GM18951 (cell line): ENCODE data around the gene AUTS2.

Source experiments
- POLR2A ChIP-seq: IDR thresholded peaks from 4 replicates; pipeline ENCODE4 v1.6.1; 2011; ENCODE audit warnings: mild to moderate bottlenecking; ENCODE audit not compliant: insufficient read length, insufficient read depth; ENCODE audit errors: extremely low read depth
- in situ Hi-C: fragments of 300-500 bp; cut with MboI; formaldehyde crosslinking; loops from one replicate; pipeline ENCODE4 v1.12.0; 2022; ENCODE audit warnings: low sequenced_read_pairs, mixed read lengths, inconsistent platforms; ENCODE audit not compliant: unreplicated experiment

AUTS2 gene

DNA sequence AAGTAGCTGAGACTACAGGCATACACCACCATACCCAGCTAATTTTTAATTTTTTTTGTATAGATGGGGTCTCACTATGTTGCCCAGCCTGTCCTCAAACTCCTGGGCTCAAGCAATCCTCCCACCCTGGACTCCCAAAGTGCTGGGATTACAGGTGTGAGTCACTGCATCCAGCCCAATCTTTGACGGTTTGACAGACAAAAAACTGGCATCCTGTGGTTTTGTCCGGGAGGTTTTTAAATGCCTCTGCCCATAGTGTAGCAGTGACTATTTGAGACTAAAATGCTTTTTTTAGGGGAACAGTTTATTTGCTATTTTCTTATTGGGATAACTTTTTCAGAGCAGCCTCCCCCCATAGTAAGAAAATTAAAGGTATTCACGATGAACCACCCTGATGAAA lies 1010.0 kb downstream of the AUTS2 start:
- in situ Hi-C loops, result no loop called here
- no peak for TF ChIP-seq POLR2A

DNA sequence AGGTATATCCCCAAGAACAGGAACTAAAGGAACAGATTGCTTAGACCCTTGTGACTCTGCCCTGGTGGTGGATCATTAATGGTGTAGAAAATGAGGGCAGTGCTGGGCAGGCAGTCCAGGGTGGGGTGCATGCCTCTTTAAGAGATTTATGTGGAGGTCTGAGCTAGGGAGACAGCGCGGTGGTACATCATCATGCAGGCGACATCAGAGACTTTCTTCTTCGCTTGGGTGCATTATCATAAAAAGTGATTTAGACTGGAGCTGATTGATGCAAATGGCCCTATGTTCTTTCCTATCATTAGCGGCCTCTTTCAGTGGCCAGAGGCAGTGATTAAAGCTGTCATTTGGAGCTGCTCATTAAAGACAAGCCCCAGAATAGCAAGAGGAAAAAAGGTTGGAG lies 1014.5 kb downstream of the AUTS2 start:
- in situ Hi-C loops, result no loop called here
- TF ChIP-seq POLR2A, result no peak

DNA sequence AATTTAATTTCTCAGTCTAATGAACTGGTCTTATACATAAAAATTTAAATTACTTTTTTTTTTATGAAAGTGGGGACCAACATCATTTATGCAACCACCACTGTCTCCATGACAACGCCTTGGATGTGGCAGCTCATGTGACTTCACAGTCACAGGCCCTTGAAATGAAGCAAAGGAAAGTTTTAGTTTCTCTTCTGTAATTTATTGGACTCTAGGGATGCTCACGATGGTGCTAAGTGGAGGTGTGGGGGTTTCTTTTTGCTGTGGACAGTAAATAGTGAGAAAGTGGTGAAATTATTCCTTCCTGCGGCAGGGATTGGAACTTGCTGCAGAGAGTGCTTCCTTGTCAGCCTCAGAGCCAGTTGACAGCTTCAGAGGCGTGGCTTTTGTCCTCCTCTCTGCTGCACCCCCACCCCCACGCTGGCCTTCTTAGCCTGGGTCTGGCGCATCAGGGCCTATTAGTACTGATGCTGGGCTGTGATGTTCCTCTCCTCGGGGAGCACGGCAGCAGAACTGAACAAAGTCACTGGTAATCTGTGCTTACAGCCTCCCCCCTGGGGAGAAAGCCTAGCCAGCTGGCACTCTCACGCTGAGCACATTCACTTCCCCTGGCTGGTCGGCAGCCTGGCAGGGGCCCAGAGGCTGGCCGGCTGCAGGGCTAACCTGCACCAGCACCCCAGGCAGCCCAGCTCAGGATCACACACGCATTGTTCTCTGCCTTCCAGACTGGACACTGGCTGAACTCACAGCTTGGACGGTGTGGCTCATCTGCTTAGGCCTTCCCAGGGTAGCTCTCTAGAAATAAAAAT lies 1016.2 kb downstream of the AUTS2 start:
- no peak for TF ChIP-seq POLR2A
- in situ Hi-C loops, result no loop called here

DNA sequence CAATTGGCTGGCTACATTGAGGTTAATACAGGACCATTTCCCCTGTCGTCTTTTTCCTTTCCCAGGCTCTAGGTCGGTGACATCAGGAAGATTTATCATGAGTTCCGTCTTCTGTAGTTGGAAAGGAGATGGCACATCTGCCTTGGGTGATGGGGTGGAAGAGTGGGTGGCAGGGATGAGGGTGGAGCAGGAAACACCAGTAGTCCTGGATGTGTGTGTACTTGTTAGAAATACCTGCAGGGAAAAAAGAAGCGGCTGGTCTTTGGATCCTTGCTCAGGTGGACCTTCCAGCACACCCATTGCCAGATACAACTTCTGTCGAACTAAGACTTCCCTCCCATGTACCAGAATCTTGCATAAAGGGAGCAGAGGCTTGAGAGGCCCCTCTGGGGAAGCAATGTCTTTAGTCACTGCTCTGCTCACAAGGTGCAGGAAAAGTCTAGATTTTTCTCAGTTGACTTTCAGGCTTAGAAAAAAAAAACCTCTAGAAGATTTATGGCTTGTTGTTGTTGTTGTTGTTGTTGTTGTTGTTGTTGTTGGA lies 1016.9 kb downstream of the AUTS2 start:
- in situ Hi-C loops, result no loop called here
- TF ChIP-seq POLR2A, result no peak

DNA sequence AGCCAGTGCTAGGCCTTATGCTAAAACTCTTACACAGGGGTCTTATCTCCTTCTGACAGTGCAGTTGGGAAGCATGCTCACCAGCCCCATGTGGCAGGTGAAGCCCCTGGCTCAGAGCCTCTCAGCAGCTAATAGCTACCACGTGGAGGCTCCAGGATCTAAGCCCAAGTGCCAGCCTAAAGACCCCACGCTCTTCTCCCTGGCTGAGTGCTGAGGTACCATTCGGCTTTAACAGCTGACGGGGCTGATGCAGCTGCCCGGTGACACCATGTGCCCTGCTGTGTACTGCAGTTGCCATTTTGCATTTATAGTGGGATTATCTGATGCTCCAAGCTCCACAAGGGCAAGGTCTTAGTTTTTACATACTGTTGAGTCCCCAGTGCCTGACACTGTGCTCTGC lies 1017.9 kb downstream of the AUTS2 start:
- in situ Hi-C loops, result no loop called here
- no peak for TF ChIP-seq POLR2A

DNA sequence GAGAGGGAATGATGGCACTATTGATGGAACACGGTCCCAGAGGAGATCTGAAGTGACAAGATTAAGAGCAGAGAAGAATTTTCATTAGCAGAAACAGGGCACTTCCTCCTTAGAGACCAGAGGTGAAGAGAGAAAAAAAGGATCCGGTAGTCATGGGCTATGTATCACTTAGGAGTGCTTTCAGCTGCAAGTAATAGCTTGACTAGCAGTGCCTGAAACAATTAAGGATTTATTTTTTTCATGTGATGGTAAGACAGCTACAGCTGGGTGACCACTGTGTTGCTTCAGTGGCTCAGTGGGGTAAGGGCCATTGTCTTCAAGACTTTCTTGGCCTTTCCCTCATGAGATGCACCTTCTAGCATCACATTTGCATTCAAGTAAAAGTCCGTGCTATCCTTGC lies 1018.5 kb downstream of the AUTS2 start:
- TF ChIP-seq POLR2A, result no peak
- in situ Hi-C loops, result no loop called here

DNA sequence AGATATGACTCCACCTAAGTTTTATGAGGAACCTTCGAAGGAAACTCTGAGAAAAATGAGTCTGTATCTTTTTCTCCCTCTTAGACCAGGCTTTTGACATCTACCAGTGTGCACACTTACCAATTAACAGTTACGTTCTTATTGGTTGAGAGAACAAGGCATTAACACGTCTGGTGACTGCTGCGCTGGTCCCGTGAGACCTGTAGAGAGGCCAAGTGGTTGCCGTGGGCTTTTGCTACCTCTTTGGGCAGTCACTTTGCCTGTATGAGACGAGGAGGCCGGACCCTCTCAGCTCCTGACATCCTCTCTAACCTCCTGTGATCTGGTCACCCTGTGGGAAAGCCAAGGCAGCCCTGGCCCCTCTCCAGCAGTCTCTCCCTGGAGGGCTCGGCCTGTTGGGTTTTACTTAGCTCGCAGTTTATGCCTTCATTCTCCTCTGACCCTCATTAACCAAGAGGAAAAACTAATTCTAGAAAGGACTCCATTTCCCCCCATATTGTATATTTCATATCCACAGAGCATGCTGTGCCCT lies 1019.8 kb downstream of the AUTS2 start:
- in situ Hi-C loops, result no loop called here

DNA sequence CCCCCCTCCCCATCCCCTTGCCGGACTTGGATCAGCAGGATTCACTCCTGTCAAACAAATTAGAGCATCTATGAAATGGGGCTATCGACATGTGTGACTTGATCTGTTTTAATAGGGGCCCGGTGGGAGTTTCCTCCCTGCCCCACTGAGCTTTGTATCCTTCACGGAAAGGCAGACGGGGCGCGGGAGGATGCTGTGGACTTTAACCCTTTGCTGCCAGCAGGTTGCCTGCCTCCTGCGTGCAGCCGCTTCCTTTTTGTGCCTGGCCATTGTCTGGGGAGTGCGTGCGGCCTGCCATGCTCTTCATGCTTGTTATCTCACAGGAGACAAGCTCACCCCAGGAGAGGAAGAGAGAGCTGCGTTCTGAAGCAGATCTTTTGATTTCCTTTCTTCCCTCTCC lies 1020.9 kb downstream of the AUTS2 start:
- no peak for TF ChIP-seq POLR2A
- in situ Hi-C loops, result no loop called here

More for the DNA sequence above, 1019.8 kb downstream of the AUTS2 start:
- TF ChIP-seq POLR2A, result no peak

DNA sequence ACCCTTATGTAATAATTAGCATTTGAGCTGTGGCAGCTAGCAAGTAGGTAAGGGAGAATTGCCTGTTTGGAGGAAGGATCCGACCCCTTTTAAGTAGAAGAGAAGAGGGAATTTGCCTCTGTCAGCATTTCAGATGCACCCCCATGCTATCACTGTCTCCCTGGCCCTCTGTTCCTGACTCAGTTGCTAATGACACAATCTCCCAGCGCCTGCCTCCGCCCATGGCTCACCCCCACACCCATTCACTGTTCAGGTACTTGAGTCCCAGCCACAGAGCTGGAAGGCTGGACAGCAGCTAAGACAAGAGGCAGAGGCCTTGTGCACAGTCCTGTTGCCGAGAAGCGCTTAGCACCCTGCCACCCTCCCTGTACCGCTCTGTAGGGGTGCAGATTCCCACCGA lies 1021.4 kb downstream of the AUTS2 start:
- in situ Hi-C loops, result no loop called here
- no peak for TF ChIP-seq POLR2A

DNA sequence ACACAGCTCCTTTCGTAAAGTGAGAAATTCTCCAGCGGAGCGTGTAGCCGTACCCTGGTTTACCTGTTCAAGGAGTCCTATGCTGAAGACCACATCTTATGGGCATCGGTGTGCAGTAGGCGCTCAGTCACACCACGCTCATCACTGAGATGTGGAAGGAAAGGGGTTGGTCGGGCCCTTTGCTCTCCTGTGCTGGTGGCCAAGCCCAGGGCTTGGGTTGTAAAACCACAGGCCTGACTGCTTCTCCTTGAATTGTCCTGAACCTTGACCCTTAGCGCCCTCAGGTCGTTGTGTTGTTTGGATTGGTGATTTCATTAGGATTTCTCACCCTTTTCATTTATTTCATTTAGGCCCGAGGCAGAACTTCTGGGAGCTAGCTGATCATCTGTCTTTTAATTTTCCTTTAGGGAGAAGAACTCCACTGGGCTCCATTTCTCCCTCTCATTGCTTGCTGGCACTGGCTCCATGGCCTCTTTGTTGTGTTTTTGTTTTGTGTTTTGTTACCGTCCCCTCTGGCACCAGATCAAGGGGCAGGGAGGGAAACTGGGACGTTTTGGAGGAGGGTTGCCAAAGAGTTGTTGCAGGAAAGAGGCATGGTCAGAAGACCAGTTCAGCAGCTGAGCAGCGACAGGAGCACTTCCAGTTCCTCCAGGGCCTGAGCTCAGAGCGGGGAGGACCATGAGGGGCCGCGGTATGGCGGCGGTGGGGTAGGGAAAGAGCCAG lies 1022.2 kb downstream of the AUTS2 start:
- TF ChIP-seq POLR2A, result no peak

DNA sequence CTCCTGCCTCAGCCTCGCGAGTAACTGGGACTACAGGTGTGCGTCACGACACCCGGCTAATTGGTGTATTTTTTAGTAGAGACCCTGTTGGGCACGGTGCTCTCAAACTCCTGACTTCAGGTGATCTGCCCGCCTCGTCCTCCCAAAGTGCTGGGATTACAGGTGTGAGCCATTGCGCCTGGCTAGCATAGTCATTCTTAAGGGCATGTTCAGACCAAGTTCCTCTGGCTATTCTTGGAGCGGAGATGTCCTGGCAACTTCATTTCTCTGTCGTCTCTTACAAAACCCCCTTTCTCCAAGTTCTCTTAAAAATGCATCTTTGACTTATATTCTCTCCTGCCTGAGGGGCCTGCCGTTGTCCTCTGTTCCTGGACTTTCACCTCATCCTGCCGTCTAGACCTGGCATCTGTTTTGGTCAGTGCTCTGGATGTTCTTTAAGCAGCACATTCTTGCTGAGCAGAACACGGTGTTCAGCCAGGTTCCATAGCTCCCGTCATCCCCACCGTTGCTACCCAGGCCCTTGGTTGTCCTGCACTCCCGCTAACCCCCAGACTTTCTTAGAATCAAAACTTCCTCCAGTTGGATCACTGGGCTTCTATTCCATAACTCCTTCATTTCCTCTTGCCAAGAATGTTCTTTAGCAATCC lies 1023.8 kb downstream of the AUTS2 start:
- no peak for TF ChIP-seq POLR2A
- in situ Hi-C loops, result no loop called here

More for the DNA sequence above, 1022.2 kb downstream of the AUTS2 start:
- in situ Hi-C loops, result no loop called here

DNA sequence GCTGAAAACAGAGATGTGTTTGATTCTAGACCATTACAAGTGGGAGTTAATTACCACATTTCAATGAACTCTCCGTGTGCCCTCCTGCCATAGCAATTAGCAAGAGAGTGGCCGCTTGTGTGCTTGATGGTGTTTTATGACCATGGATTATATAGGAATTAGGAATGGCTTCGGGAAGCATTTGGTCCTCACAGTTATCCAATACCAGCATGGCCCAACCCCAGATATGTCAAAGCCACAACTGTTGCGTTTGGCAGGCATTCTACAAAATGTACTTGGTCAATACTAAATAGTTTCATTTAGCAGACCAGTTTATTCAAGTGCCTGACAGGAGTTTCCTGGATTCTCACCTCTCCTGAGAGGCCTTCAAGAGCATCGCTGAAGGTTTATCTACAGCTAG lies 1024.7 kb downstream of the AUTS2 start:
- TF ChIP-seq POLR2A, result no peak
- in situ Hi-C loops, result no loop called here

DNA sequence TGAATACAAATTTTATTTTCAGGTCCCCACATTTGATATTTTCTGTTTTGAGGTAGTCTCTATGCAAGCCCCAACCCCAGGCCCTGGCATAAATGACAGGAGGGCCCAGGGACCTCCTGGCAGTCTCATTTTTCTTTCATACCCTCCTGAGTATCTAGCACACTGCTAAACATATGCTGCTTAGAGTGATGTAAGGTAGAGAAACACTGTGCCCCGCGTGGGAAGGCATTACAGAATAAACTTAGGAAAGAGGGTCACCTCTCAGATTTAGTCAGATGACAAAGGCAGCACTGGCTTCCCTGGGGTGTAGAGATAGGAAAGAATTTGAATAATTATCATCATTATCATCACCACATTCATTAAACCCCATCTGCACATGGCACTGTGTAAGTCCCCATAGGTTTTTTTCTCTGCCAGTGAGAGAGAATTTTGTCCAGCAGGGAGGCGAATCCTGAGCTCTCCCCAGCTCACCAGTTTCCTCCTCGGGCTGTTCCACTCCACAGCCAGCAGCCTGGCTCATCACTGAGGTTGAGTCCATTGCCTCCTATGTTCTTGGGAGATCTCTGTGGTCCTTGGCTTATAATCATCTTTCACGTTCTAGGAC lies 1026.3 kb downstream of the AUTS2 start:
- in situ Hi-C loops, result no loop called here
- TF ChIP-seq POLR2A, result no peak
